HCT116 (cell line): ENCODE results near the gene SAMD4A. TPM values are rescaled to one million over a fixed set of nuclear protein-coding genes. Genes with fewer than 3 reads are reported as not detected.

Experiments used
- ATAC-seq: fragments of 200-7000 bp; cut with Tn5 transposase; 2 replicates; pipeline ENCODE4 v1.9.1; 2020; ENCODE audit warnings: mild to moderate bottlenecking, moderate library complexity
- BruUV-seq: library from RNA; stranded (reverse); fragments of 400-500 nt; replicated peaks from 2 replicates; lab custom pipeline; 2021; lab: Mats Ljungman, UMichigan
- CTCF ChIA-PET: fragments of 300-600 bp; sonication (Branson Sonifier 250); formaldehyde crosslinking; loops from one replicate; lab custom pipeline; 2021; ENCODE audit warnings: antibody characterized with exemption; lab: Charles Lee
- POLR2A ChIA-PET: fragments of 300-600, 350-600 bp; sonication (Branson Sonifier 250); formaldehyde crosslinking; loops from one replicate; lab custom pipeline; 2021; ENCODE audit warnings: antibody characterized with exemption; lab: Charles Lee
- RAD21 ChIA-PET, 2 experiments: fragments of 300-600 bp; sonication (Branson Sonifier 250); formaldehyde crosslinking; loops; one replicate each; lab custom pipeline; 2023; ENCODE audit warnings: low total read pairs in 2 of 2; ENCODE audit not compliant: uncharacterized antibody in 2 of 2, unreplicated experiment in 2 of 2, low non-redundant PET in 1 of 2; lab: Charles Lee
- DNase-seq: peaks from one replicate; pipeline ENCODE4 v3.0.0-alpha.2; 2010; ENCODE audit warnings: low read depth, low spot score
- H2AFZ ChIP-seq: fragments of 200-600 bp; shearing (Covaris generic), sonication (generic); 2 replicates; pipeline ENCODE4 v1.6.1; 2017; ENCODE audit warnings: low read depth, mixed run types, mixed read lengths, antibody characterized with exemption, low read length; ENCODE audit not compliant: poor library complexity, severe bottlenecking
- H3K27ac ChIP-seq: 2 replicates; pipeline ENCODE4 v1.5.1; 2012; ENCODE audit warnings: low read depth, low read length
- H3K27me3 ChIP-seq: fragments of 200-600 bp; sonication (generic); 2 replicates; pipeline ENCODE4 v1.6.1; 2016; ENCODE audit warnings: mixed run types, low read length, mixed read lengths; ENCODE audit not compliant: insufficient read depth
- H3K36me3 ChIP-seq, 2 experiments: fragments of 200-500 bp in 1 of 2; fragments of 200-600 bp in 1 of 2; sonication (Bioruptor generic) in 1 of 2; sonication (generic) in 1 of 2; 2 replicates each; pipeline versions ENCODE4 v1.5.1 to v1.6.1; 2014 to 2016; ENCODE audit warnings: low read length in 2 of 2, inconsistent platforms in 1 of 2, mixed read lengths in 1 of 2, mixed run types in 1 of 2; ENCODE audit not compliant: insufficient read depth in 2 of 2, control insufficient read depth in 1 of 2
- H3K4me1 ChIP-seq, 2 experiments: fragments of 200-600 bp in 1 of 2; sonication (generic) in 1 of 2; 2 replicates each; pipeline versions ENCODE4 v1.5.1 to v1.6.1; 2012 to 2017; ENCODE audit warnings: low read length in 2 of 2, inconsistent platforms in 1 of 2, mild to moderate bottlenecking in 1 of 2, mixed read lengths in 1 of 2, mixed run types in 1 of 2, moderate library complexity in 1 of 2; ENCODE audit not compliant: insufficient read depth in 2 of 2, control insufficient read depth in 1 of 2
- H3K4me2 ChIP-seq: fragments of 200-600 bp; sonication (generic); 2 replicates; pipeline ENCODE4 v1.6.1; 2017; ENCODE audit warnings: mixed run types, low read length, mixed read lengths
- H3K4me3 ChIP-seq, 2 experiments: fragments of 200-600 bp in 1 of 2; sonication (generic) in 1 of 2; replicated peaks in 1 of 2; 2 replicates each; pipeline ENCODE4 v1.5.1; 2011 to 2016; ENCODE audit warnings: low read length in 2 of 2, control low read depth in 1 of 2, low read depth in 1 of 2, mild to moderate bottlenecking in 1 of 2, mixed read lengths in 1 of 2, mixed run types in 1 of 2
- H3K79me2 ChIP-seq: fragments of 200-600 bp; sonication (generic); 2 replicates; pipeline ENCODE4 v1.6.1; 2017; ENCODE audit warnings: mild to moderate bottlenecking, mixed run types, low read length, moderate library complexity, mixed read lengths; ENCODE audit not compliant: insufficient read depth
- H3K9ac ChIP-seq: fragments of 200-600 bp; sonication (generic); 2 replicates; pipeline ENCODE4 v1.6.1; 2016; ENCODE audit warnings: low read length, mixed read lengths
- H3K9me2 ChIP-seq: fragments of 200-600 bp; sonication (generic), shearing (Covaris generic); 2 replicates; pipeline ENCODE4 v1.6.1; 2017; ENCODE audit warnings: mixed run types, mild to moderate bottlenecking, moderate library complexity; ENCODE audit not compliant: insufficient read depth
- H3K9me3 ChIP-seq, 2 experiments: fragments of 200-500 bp in 1 of 2; fragments of 200-600 bp in 1 of 2; sonication (Bioruptor generic) in 1 of 2; sonication (generic) in 1 of 2; 2 replicates each; pipeline ENCODE4 v1.6.1; 2014 to 2017; ENCODE audit warnings: low read length in 2 of 2, mixed read lengths in 2 of 2, inconsistent platforms in 1 of 2, low read depth in 1 of 2, mild to moderate bottlenecking in 1 of 2, mixed run types in 1 of 2, moderate library complexity in 1 of 2; ENCODE audit not compliant: control insufficient read depth in 1 of 2, insufficient read depth in 1 of 2
- H4K20me1 ChIP-seq: fragments of 200-600 bp; sonication (generic), shearing (Covaris generic); 2 replicates; pipeline ENCODE4 v1.6.1; 2017; ENCODE audit warnings: mixed run types, mild to moderate bottlenecking, moderate library complexity; ENCODE audit not compliant: insufficient read depth
- ATF3 ChIP-seq: IDR thresholded peaks from 2 replicates; pipeline ENCODE4 v1.6.1; 2012
- EGR1 ChIP-seq: IDR thresholded peaks from 2 replicates; pipeline ENCODE4 v1.6.1; 2012; ENCODE audit warnings: low read depth
- ELF1 ChIP-seq: IDR thresholded peaks from 2 replicates; pipeline ENCODE4 v1.6.1; 2012; ENCODE audit warnings: low read depth, borderline replicate concordance
- EZH2 ChIP-seq: fragments of 200-600 bp; sonication (generic); IDR thresholded peaks from 2 replicates; pipeline ENCODE4 v1.6.1; 2017; ENCODE audit warnings: antibody characterized with exemption, mixed run types
- FOSL1 ChIP-seq: IDR thresholded peaks from 2 replicates; pipeline ENCODE4 v1.6.1; 2012; ENCODE audit warnings: low read depth
- JUND ChIP-seq: IDR thresholded peaks from 2 replicates; pipeline ENCODE4 v1.6.1; 2012
- POLR2A ChIP-seq: IDR thresholded peaks from 2 replicates; pipeline ENCODE4 v1.7.0; 2011; ENCODE audit warnings: borderline replicate concordance; ENCODE audit not compliant: insufficient read depth, insufficient read length; ENCODE audit errors: extremely low read depth
- POLR2AphosphoS5 ChIP-seq: IDR thresholded peaks from 2 replicates; pipeline ENCODE4 v1.6.1; 2011; ENCODE audit warnings: mild to moderate bottlenecking, low read depth, low read length, moderate library complexity
- RAD21 ChIP-seq: IDR thresholded peaks from 2 replicates; pipeline ENCODE4 v1.6.1; 2012; ENCODE audit warnings: low read depth, mild to moderate bottlenecking
- SIN3A ChIP-seq: IDR thresholded peaks from 2 replicates; pipeline ENCODE4 v1.6.1; 2012; ENCODE audit warnings: low read depth
- YY1 ChIP-seq: IDR thresholded peaks from 2 replicates; pipeline ENCODE4 v1.6.1; 2011; ENCODE audit warnings: low read length, low read depth, moderate library complexity, mild to moderate bottlenecking; ENCODE audit not compliant: insufficient replicate concordance; ENCODE audit errors: extremely low read depth
- ZBTB33 ChIP-seq: IDR thresholded peaks from 2 replicates; pipeline ENCODE4 v1.6.1; 2011; ENCODE audit warnings: mild to moderate bottlenecking, low read length, moderate library complexity; ENCODE audit not compliant: insufficient replicate concordance; ENCODE audit errors: extremely low read depth
- ZFX ChIP-seq: fragments of 450-650 bp; IDR thresholded peaks from 2 replicates; pipeline ENCODE4 v1.6.1; 2017
- ZNF274 ChIP-seq: fragments of 200-500 bp; sonication (Bioruptor generic); IDR thresholded peaks from 2 replicates; pipeline ENCODE4 v1.6.1; 2014; ENCODE audit warnings: mild to moderate bottlenecking, low read depth, low read length, inconsistent platforms
- intact Hi-C: fragments of 100-400 bp; cut with micrococcal nuclease; formaldehyde crosslinking; loops from 2 replicates; pipeline ENCODE4 v1.10.0; 2022
- total RNA-seq: library from RNA; stranded (reverse); gene quantifications from one replicate; pipeline ENCODE4 v1.2.1, GENCODE V29; 2021; ENCODE audit not compliant: unreplicated experiment
- TF ChIP-seq, protein P1 (sequence below), 3 experiments: fragments of 200-600 bp in 1 of 3; sonication (generic) in 1 of 3; IDR thresholded peaks in 2 of 3; conservative IDR thresholded peaks in 1 of 3; 2 replicates each; pipeline ENCODE4 v1.5.1; 2012 to 2017; ENCODE audit warnings: low read depth in 2 of 3, low read length in 2 of 3, antibody characterized with exemption in 1 of 3, borderline replicate concordance in 1 of 3, control low read depth in 1 of 3, mild to moderate bottlenecking in 1 of 3, mixed read lengths in 1 of 3, mixed run types in 1 of 3, moderate library complexity in 1 of 3; ENCODE audit not compliant: insufficient read depth in 1 of 3

SAMD4A gene
- total RNA-seq, 1 experiment from 2014 or later, result 9.0 TPM

GRCh38 chr14:54771411-54772027 lies 204.6 kb downstream of the SAMD4A start:
- DNase-seq (no peak), ATAC-seq (no peak)
- Histone ChIP-seq H4K20me1 (no peaks in the 10 kb centered on the region), H3K9me3 (no peaks in the 10 kb centered on the region), H3K36me3 (0 out of 4 replicates have a peak, but pooled peaks cover 0 to 4% of the 10 kb centered on the region in 2 experiments), H3K27ac (no peak overlapping the region), H3K9ac (no peak overlapping the region), H3K4me1 (peaks cover 20 to 29% of the 10 kb centered on the region in 2 experiments), H3K4me2 (no peak overlapping the region), H3K9me2 (no peaks in the 10 kb centered on the region), H2AFZ (no peak overlapping the region), H3K27me3 (no peaks in the 10 kb centered on the region), H3K4me3 (no peak overlapping the region), H3K79me2 (no peaks in the 10 kb centered on the region)
- CTCF ChIA-PET, result interaction anchor here (5.3 kb wide), 1 partner anchor 207 kb away, joined by 131 read pairs; the partner anchor contains the start of gene SAMD4A
- TF ChIP-seq EZH2, result no peak
- TF ChIP-seq ATF3, result no peak
- no peak for TF ChIP-seq SIN3A
- TF ChIP-seq POLR2A, result no peak
- no peak for TF ChIP-seq ZBTB33
- TF ChIP-seq YY1, result no peak
- TF ChIP-seq RAD21, result no peak
- TF ChIP-seq ZNF274, result no peak
- TF ChIP-seq JUND, result no peak
- TF ChIP-seq EGR1, result no peak
- TF ChIP-seq FOSL1, result no peak
- TF ChIP-seq, protein P1, sequence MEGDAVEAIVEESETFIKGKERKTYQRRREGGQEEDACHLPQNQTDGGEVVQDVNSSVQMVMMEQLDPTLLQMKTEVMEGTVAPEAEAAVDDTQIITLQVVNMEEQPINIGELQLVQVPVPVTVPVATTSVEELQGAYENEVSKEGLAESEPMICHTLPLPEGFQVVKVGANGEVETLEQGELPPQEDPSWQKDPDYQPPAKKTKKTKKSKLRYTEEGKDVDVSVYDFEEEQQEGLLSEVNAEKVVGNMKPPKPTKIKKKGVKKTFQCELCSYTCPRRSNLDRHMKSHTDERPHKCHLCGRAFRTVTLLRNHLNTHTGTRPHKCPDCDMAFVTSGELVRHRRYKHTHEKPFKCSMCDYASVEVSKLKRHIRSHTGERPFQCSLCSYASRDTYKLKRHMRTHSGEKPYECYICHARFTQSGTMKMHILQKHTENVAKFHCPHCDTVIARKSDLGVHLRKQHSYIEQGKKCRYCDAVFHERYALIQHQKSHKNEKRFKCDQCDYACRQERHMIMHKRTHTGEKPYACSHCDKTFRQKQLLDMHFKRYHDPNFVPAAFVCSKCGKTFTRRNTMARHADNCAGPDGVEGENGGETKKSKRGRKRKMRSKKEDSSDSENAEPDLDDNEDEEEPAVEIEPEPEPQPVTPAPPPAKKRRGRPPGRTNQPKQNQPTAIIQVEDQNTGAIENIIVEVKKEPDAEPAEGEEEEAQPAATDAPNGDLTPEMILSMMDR (IDR thresholded peaks at IDR 0.05 in 2 of 3, conservative IDR thresholded peaks at IDR 0.05 in 1 of 3; ENCODE audit: borderline replicate concordance in 1 of 3, insufficient read depth in 1 of 3, low read depth in 2 of 3, low read length in 2 of 3), result no peak
- TF ChIP-seq ELF1, result no peak
- TF ChIP-seq POLR2AphosphoS5, result no peak
- TF ChIP-seq ZFX, result no peak
- RAD21 ChIA-PET, result no interaction called here
- no TSS peak for BruUV-seq
- intact Hi-C loops, result loop anchor here (5.0 kb wide), 3 partner anchors 79 to 284 kb away; partner anchors contain the start of genes CGRRF1 and GMFB
- POLR2A ChIA-PET, result no interaction called here
